IMR-90 (cell line): ENCODE data around the gene ZGRF1. TPM values are rescaled to one million over a fixed set of nuclear protein-coding genes. Genes with fewer than 3 reads are reported as not detected.

Experiments used
- ATAC-seq: fragments of 200-7000 bp; cut with Tn5 transposase; 2 replicates; pipeline ENCODE4 v1.9.1; 2020; ENCODE audit warnings: low read depth, mild to moderate bottlenecking, moderate library complexity
- BruUV-seq: library from RNA; stranded (reverse); fragments of 400-500 nt; replicated peaks from 2 replicates; lab custom pipeline; 2021; lab: Mats Ljungman, UMichigan
- CTCF ChIA-PET: fragments of 300-600 bp; formaldehyde crosslinking; extraction: SDS; loops from one replicate; lab custom pipeline; 2021; ENCODE audit warnings: antibody characterized with exemption; lab: Yijun Ruan, JAX
- POLR2A ChIA-PET: fragments of 300-600 bp; sonication (Branson Sonifier 250); formaldehyde crosslinking; loops from one replicate; lab custom pipeline; 2022; ENCODE audit warnings: antibody characterized with exemption; ENCODE audit not compliant: unreplicated experiment; lab: Charles Lee
- DNase-seq: peaks from one replicate; pipeline ENCODE4 v3.0.0; 2013
- H2AFZ ChIP-seq: replicated peaks from 2 replicates; pipeline ENCODE3; 2013; ENCODE audit warnings: low read length, mild to moderate bottlenecking; ENCODE audit not compliant: poor library complexity
- H2AK5ac ChIP-seq: 2 replicates; pipeline ENCODE4 v1.6.1; 2013; ENCODE audit warnings: low read depth, low read length, inconsistent platforms
- H2AK9ac ChIP-seq: replicated peaks from 2 replicates; pipeline ENCODE3; 2013; ENCODE audit warnings: mild to moderate bottlenecking, low read depth, low read length, moderate library complexity; ENCODE audit not compliant: poor library complexity
- H2BK120ac ChIP-seq: 2 replicates; pipeline ENCODE4 v1.6.1; 2013; ENCODE audit warnings: low read depth, low read length, inconsistent platforms
- H2BK15ac ChIP-seq: 3 replicates; pipeline ENCODE4 v1.6.1; 2013; ENCODE audit warnings: low read depth, low read length, inconsistent platforms
- H2BK20ac ChIP-seq: 2 replicates; pipeline ENCODE4 v1.6.1; 2013; ENCODE audit warnings: low read depth, mild to moderate bottlenecking, inconsistent platforms, low read length, moderate library complexity
- H2BK5ac ChIP-seq: 2 replicates; pipeline ENCODE4 v1.6.1; 2013; ENCODE audit warnings: mild to moderate bottlenecking, low read depth, low read length, inconsistent platforms; ENCODE audit not compliant: poor library complexity, severe bottlenecking
- H3K14ac ChIP-seq: replicated peaks from 2 replicates; pipeline ENCODE4 v1.6.1; 2013; ENCODE audit warnings: low read depth, low read length, inconsistent platforms
- H3K18ac ChIP-seq: 2 replicates; pipeline ENCODE4 v1.6.1; 2013; ENCODE audit warnings: low read depth, low read length, control low read depth
- H3K23ac ChIP-seq: 2 replicates; pipeline ENCODE4 v1.6.1; 2013; ENCODE audit warnings: low read depth, low read length, inconsistent platforms
- H3K27ac ChIP-seq: 2 replicates; pipeline ENCODE4 v1.5.1; 2013; ENCODE audit warnings: mild to moderate bottlenecking, control low read depth, low read length; ENCODE audit not compliant: insufficient read depth
- H3K27me3 ChIP-seq: 2 replicates; pipeline ENCODE4 v1.6.1; 2013; ENCODE audit warnings: low read length; ENCODE audit not compliant: control insufficient read depth, insufficient read depth
- H3K36me3 ChIP-seq: 2 replicates; pipeline ENCODE4 v1.6.1; 2013; ENCODE audit warnings: low read length, mixed read lengths; ENCODE audit not compliant: control insufficient read depth, insufficient read depth
- H3K4ac ChIP-seq: 2 replicates; pipeline ENCODE4 v1.6.1; 2013; ENCODE audit warnings: low read depth, low read length, inconsistent platforms
- H3K4me1 ChIP-seq: 2 replicates; pipeline ENCODE4 v1.6.1; 2013; ENCODE audit warnings: low read length, mixed read lengths; ENCODE audit not compliant: control insufficient read depth, insufficient read depth
- H3K4me2 ChIP-seq: 2 replicates; pipeline ENCODE4 v1.6.1; 2013; ENCODE audit warnings: low read depth, mild to moderate bottlenecking, control low read depth, low read length, moderate library complexity
- H3K4me3 ChIP-seq: 2 replicates; pipeline ENCODE4 v1.5.1; 2013; ENCODE audit warnings: low read depth, mild to moderate bottlenecking, control low read depth, low read length, moderate library complexity; ENCODE audit not compliant: insufficient read depth
- H3K56ac ChIP-seq: 2 replicates; pipeline ENCODE4 v1.6.1; 2013; ENCODE audit warnings: low read length, inconsistent platforms; ENCODE audit not compliant: insufficient read depth; ENCODE audit errors: extremely low read depth
- H3K79me1 ChIP-seq, 2 experiments: 2 replicates each; pipeline ENCODE4 v1.6.1; 2013; ENCODE audit warnings: low read length in 2 of 2, inconsistent platforms in 1 of 2, low read depth in 1 of 2
- H3K9ac ChIP-seq: 2 replicates; pipeline ENCODE4 v1.6.1; 2013; ENCODE audit warnings: low read depth, low read length, control low read depth
- H3K9me1 ChIP-seq: 2 replicates; pipeline ENCODE4 v1.6.1; 2013; ENCODE audit warnings: low read length, inconsistent platforms; ENCODE audit not compliant: insufficient read depth
- H3K9me3 ChIP-seq: 2 replicates; pipeline ENCODE4 v1.6.1; 2013; ENCODE audit warnings: low read length; ENCODE audit not compliant: control insufficient read depth, insufficient read depth
- H4K20me1 ChIP-seq: 2 replicates; pipeline ENCODE4 v1.6.1; 2013; ENCODE audit warnings: low read length, inconsistent platforms; ENCODE audit not compliant: insufficient read depth
- H4K5ac ChIP-seq: 2 replicates; pipeline ENCODE4 v1.6.1; 2013; ENCODE audit warnings: mild to moderate bottlenecking, low read depth, low read length, control low read depth
- H4K8ac ChIP-seq, 2 experiments: 2 replicates each; pipeline ENCODE4 v1.6.1; 2013; ENCODE audit warnings: low read depth in 2 of 2, low read length in 2 of 2, control low read depth in 1 of 2, inconsistent platforms in 1 of 2
- H4K91ac ChIP-seq: 2 replicates; pipeline ENCODE4 v1.6.1; 2013; ENCODE audit warnings: low read depth, low read length, inconsistent platforms; ENCODE audit not compliant: insufficient read depth
- CEBPB ChIP-seq: IDR thresholded peaks from 2 replicates; pipeline ENCODE4 v1.6.1; 2012; ENCODE audit warnings: low read depth, low read length, improper control_type of control experiment
- FOS ChIP-seq: fragments of 150-350 bp; IDR thresholded peaks from 2 replicates; pipeline ENCODE4 v1.6.1; 2016; ENCODE audit warnings: low read depth, low read length
- MAFK ChIP-seq: IDR thresholded peaks from 2 replicates; pipeline ENCODE4 v1.6.1; 2012; ENCODE audit warnings: low read depth, low read length, improper control_type of control experiment
- MAZ ChIP-seq: IDR thresholded peaks from 2 replicates; pipeline ENCODE4 v1.6.1; 2012; ENCODE audit warnings: low read depth, mild to moderate bottlenecking, low read length, improper control_type of control experiment, moderate library complexity, borderline replicate concordance
- POLR2A ChIP-seq: IDR thresholded peaks from 2 replicates; pipeline ENCODE4 v1.6.1; 2012; ENCODE audit warnings: mild to moderate bottlenecking, low read depth, low read length
- RAD21 ChIP-seq: IDR thresholded peaks from 2 replicates; pipeline ENCODE4 v1.6.1; 2012; ENCODE audit warnings: low read length, improper control_type of control experiment
- RFX5 ChIP-seq: IDR thresholded peaks from 2 replicates; pipeline ENCODE4 v1.8.0; 2012; ENCODE audit warnings: low read depth, mild to moderate bottlenecking, low read length, moderate library complexity
- SMC3 ChIP-seq: fragments of 150-350 bp; IDR thresholded peaks from 2 replicates; pipeline ENCODE4 v1.6.1; 2016; ENCODE audit warnings: low read depth, mild to moderate bottlenecking, antibody characterized with exemption, low read length, moderate library complexity
- WGBS, 2 experiments: methylation state at CpG; one replicate each; pipeline versions ENCODE4 v1.1.5 to v1.1.7; 2013; ENCODE audit warnings: missing lambda C conversion rate in 2 of 2; ENCODE audit not compliant: insufficient read length in 1 of 2; ENCODE audit errors: extremely low coverage in 2 of 2; 5-methylcytosine and 5-hydroxymethylcytosine counted together
- dilution Hi-C: fragments of 300-500 bp; cut with HindIII; formaldehyde crosslinking; loops from one replicate; pipeline ENCODE4 v1.14.3; 2018; ENCODE audit warnings: low sequenced_read_pairs; ENCODE audit not compliant: unreplicated experiment
- in situ Hi-C: fragments of 300-500 bp; cut with MboI; formaldehyde crosslinking; loops from 3 replicates; pipeline ENCODE4 v1.14.3; 2019; ENCODE audit warnings: low sequenced_read_pairs, inconsistent platforms, mixed read lengths
- intact Hi-C: fragments of 100-400 bp; cut with micrococcal nuclease; formaldehyde crosslinking; loops from 2 replicates; pipeline ENCODE4 v1.10.0; 2022
- polyA plus RNA-seq, 3 experiments: library from polyadenylated mRNA; depleted of rRNA; stranded (reverse); fragments of >200 nt; gene quantifications; 2 replicates each; pipeline ENCODE4 v1.2.3, GENCODE V29; 2012; ENCODE audit warnings: low replicate concordance in 1 of 3
- total RNA-seq: library from RNA; depleted of rRNA; stranded (reverse); fragments of >200 nt; gene quantifications from 2 replicates; pipeline ENCODE4 v1.2.3, GENCODE V29; 2012
- TF ChIP-seq, protein P1 (sequence below): conservative IDR thresholded peaks from 2 replicates; pipeline ENCODE4 v1.5.1; 2012; ENCODE audit warnings: mild to moderate bottlenecking, low read depth, low read length, improper control_type of control experiment
- TF ChIP-seq, protein P2 (sequence below): fragments of 150-350 bp; IDR thresholded peaks from 2 replicates; pipeline ENCODE4 v1.6.1; 2017; ENCODE audit warnings: mild to moderate bottlenecking, antibody characterized with exemption, low read length, low read depth

The ZGRF1 gene
- total and polyA plus RNA-seq, 2 of the 4 experiments (the other 2 are of a cell fraction), result 2.8 to 5.6 TPM

DNA sequence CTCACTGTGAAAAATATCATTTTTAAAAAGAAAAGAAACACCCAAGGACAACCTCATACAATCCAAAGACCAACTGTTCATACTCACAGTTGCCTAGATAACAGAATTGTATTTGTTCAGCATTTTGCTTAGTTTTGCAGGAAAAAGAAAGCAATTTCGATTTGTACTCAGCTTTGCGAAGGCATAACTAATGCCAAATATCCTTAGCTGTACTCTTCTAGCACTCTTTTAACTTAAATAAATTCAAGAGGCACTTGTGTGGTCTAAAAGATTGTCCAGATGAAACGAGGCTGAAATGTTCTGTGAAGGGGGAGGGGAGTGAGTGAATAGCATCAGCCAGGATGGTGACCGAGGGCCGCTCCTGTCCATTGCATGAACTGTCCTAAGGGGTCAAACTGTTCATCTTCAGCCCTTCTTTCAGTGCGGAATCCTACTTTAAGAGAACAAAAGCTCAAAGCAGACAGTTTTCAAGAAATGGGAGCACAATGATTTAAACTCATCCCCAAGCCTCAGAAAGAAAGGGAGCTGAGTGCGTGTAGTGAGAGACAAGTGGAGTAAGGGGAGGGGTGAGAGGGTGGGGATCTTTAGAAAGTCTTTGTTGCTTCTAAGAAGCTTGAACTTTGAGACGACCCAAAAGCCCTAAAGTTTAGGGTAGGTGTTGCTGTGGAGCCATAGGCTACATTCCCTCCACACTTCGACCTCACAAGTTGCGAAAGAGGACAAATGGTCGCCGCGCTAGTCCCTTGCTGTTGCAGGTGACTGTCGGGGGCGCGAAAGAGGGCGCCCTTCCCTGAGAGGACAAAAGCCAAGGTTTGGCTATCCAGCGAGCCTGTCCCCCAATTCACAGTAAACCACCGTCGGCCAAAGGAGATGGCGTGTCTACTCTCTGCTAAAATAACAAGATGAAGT, 116.8 kb downstream of the ZGRF1 start:
- H4K91ac ChIP-seq, result no peak overlapping the region

More for the DNA sequence above, 116.8 kb downstream of the ZGRF1 start:
- Histone ChIP-seq H3K9ac (no peak overlapping the region), H2AK5ac (no peak overlapping the region), H2AK9ac (no peak overlapping the region), H2BK5ac (no peak overlapping the region), H2BK15ac (no peak overlapping the region), H3K36me3 (no peaks in the 10 kb centered on the region), H3K79me1 (no peaks in the 10 kb centered on the region), H3K4me2 (no peak overlapping the region), H4K20me1 (no peaks in the 10 kb centered on the region), H2BK20ac (no peak overlapping the region), H3K4me1 (no peaks in the 10 kb centered on the region; the same call in 1 of the 2 replicates), H3K27me3 (peaks cover 86% of the 10 kb centered on the region), H4K5ac (no peak overlapping the region), H2AFZ (no peak overlapping the region), H3K9me3 (peaks cover 28% of the 10 kb centered on the region), H3K27ac (no peak overlapping the region), H3K14ac (no peak overlapping the region), H3K4ac (no peak overlapping the region), H3K9me1 (no peaks in the 10 kb centered on the region), H3K23ac (no peak overlapping the region), H3K56ac (no peak overlapping the region), H2BK120ac (no peak overlapping the region), H3K18ac (no peak overlapping the region), H4K8ac (no peak overlapping the region), H3K4me3 (no peak overlapping the region)
- no peak for TF ChIP-seq RFX5
- TF ChIP-seq, protein P1, sequence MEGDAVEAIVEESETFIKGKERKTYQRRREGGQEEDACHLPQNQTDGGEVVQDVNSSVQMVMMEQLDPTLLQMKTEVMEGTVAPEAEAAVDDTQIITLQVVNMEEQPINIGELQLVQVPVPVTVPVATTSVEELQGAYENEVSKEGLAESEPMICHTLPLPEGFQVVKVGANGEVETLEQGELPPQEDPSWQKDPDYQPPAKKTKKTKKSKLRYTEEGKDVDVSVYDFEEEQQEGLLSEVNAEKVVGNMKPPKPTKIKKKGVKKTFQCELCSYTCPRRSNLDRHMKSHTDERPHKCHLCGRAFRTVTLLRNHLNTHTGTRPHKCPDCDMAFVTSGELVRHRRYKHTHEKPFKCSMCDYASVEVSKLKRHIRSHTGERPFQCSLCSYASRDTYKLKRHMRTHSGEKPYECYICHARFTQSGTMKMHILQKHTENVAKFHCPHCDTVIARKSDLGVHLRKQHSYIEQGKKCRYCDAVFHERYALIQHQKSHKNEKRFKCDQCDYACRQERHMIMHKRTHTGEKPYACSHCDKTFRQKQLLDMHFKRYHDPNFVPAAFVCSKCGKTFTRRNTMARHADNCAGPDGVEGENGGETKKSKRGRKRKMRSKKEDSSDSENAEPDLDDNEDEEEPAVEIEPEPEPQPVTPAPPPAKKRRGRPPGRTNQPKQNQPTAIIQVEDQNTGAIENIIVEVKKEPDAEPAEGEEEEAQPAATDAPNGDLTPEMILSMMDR, result no peak
- no peak for TF ChIP-seq SMC3
- no peak for TF ChIP-seq RAD21
- TF ChIP-seq POLR2A, result no peak
- TF ChIP-seq FOS, result no peak
- no peak for TF ChIP-seq MAFK
- TF ChIP-seq, protein P2, sequence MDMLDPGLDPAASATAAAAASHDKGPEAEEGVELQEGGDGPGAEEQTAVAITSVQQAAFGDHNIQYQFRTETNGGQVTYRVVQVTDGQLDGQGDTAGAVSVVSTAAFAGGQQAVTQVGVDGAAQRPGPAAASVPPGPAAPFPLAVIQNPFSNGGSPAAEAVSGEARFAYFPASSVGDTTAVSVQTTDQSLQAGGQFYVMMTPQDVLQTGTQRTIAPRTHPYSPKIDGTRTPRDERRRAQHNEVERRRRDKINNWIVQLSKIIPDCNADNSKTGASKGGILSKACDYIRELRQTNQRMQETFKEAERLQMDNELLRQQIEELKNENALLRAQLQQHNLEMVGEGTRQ, result no peak
- no peak for TF ChIP-seq MAZ
- no peak for TF ChIP-seq CEBPB
- dilution Hi-C loops, result no loop called here
- no peak for DNase-seq
- CTCF ChIA-PET, result interaction anchor here (0.8 kb wide), 1 partner anchor 135 kb away, joined by 3 read pairs; no protein-coding TSS in a partner anchor
- WGBS, 2 experiments, result no CpG with 5 or more reads among the region's 21 CpGs
- intact Hi-C loops, result loop anchor here (5.0 kb wide), 1 partner anchor 423 kb away; no protein-coding TSS in a partner anchor
- no TSS peak for BruUV-seq
- in situ Hi-C loops, result no loop called here
- POLR2A ChIA-PET, result no interaction called here
- ATAC-seq, result no peak
